BE2C (cell line): ENCODE data around the gene WNT9B.

ENCODE experiments used
- DNase-seq: peaks from one replicate; pipeline ENCODE4 v3.0.0-alpha.2; 2020
- H3K27me3 ChIP-seq: fragments of 250-450 bp; sonication (Bioruptor Pico); 2 replicates; pipeline ENCODE4 v1.5.1; 2020; ENCODE audit warnings: mild to moderate bottlenecking
- H3K36me3 ChIP-seq: fragments of 250-450 bp; sonication (Bioruptor Pico); 2 replicates; pipeline ENCODE4 v1.5.1; 2020; ENCODE audit warnings: mild to moderate bottlenecking
- H3K4me1 ChIP-seq: fragments of 250-450 bp; sonication (Bioruptor Pico); 2 replicates; pipeline ENCODE4 v1.5.1; 2020
- H3K4me3 ChIP-seq: 2 replicates; pipeline ENCODE4 v1.5.1; 2011; ENCODE audit warnings: low read depth, low read length
- H3K9me3 ChIP-seq: fragments of 250-450 bp; sonication (Bioruptor Pico); 2 replicates; pipeline ENCODE4 v1.5.1; 2020
- TF ChIP-seq, protein P1 (sequence below): IDR thresholded peaks from 2 replicates; pipeline ENCODE4 v1.5.1; 2012; ENCODE audit warnings: mild to moderate bottlenecking, low read depth, low read length

Gene WNT9B

DNA sequence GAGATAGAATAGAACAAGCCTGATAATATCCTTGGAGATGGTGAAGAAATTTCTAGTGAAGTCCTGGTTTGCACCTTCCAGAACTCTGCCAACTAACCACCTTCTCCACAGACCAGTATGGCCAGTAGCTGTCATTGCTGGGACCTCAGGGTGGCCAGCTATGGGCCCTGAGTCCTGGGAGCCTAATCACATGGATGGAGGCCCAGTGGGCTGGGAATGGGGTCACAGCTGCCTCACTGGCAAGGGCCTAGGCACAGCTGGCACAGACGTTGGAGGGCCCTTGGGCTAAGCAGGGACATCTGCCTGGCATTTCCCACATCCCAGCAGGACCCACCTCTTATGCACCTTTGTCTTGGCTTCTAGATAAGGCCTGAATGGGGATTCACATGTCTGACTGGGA, 25.3 kb upstream of the WNT9B start:
- TF ChIP-seq, protein P1, sequence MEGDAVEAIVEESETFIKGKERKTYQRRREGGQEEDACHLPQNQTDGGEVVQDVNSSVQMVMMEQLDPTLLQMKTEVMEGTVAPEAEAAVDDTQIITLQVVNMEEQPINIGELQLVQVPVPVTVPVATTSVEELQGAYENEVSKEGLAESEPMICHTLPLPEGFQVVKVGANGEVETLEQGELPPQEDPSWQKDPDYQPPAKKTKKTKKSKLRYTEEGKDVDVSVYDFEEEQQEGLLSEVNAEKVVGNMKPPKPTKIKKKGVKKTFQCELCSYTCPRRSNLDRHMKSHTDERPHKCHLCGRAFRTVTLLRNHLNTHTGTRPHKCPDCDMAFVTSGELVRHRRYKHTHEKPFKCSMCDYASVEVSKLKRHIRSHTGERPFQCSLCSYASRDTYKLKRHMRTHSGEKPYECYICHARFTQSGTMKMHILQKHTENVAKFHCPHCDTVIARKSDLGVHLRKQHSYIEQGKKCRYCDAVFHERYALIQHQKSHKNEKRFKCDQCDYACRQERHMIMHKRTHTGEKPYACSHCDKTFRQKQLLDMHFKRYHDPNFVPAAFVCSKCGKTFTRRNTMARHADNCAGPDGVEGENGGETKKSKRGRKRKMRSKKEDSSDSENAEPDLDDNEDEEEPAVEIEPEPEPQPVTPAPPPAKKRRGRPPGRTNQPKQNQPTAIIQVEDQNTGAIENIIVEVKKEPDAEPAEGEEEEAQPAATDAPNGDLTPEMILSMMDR: no peak
- Histone ChIP-seq H3K4me1 (no peaks in the 10 kb centered on the region), H3K4me3 (no peak overlapping the region), H3K27me3 (no peaks in the 10 kb centered on the region), H3K36me3 (no peaks in the 10 kb centered on the region), H3K9me3 (no peaks in the 10 kb centered on the region)
- DNase-seq: no peak

DNA sequence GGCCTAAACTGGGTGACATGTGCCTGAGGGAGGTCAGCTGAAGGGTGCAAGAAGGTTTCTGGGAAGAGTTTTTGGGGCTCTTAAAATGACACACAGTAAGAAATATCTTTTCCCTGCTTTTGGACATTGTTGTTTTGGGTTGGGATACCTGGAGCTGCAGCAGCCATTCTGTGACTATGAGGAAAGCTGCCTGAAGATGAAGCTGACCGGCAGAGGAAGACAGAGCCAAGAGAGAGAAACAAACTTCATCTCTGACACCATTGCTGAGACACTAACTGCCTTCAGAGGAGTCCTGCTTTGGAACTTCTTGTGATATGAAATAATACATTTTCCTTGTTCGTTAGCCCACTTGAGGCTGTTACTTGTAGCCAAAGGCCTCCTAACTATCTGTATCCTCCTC, 24.1 kb upstream of the WNT9B start:
- H3K27me3 ChIP-seq: no peaks in the 10 kb centered on the region
- H3K36me3 ChIP-seq: no peaks in the 10 kb centered on the region
- TF ChIP-seq, protein P1: no peak
- H3K9me3 ChIP-seq: no peaks in the 10 kb centered on the region
- H3K4me1 ChIP-seq: no peaks in the 10 kb centered on the region
- H3K4me3 ChIP-seq: no peak overlapping the region
- DNase-seq: no peak

- no peaks in the 10 kb centered on the region for H3K9me3 ChIP-seq
- no peaks in the 10 kb centered on the region for H3K4me1 ChIP-seq
- H3K27me3 ChIP-seq: no peaks in the 10 kb centered on the region
- TF ChIP-seq, protein P1: no peak
- H3K4me3 ChIP-seq: no peak overlapping the region
- DNase-seq: no peak
- no peaks in the 10 kb centered on the region for H3K36me3 ChIP-seq
These were observed 19.6 kb upstream of the WNT9B start for GRCh38 chr17:46831573-46832330.

- H3K36me3 ChIP-seq: no peaks in the 10 kb centered on the region
- H3K9me3 ChIP-seq: no peaks in the 10 kb centered on the region
- no peak for DNase-seq
- no peaks in the 10 kb centered on the region for H3K27me3 ChIP-seq
- TF ChIP-seq, protein P1: no peak
- H3K4me3 ChIP-seq: no peak overlapping the region
- H3K4me1 ChIP-seq: no peaks in the 10 kb centered on the region
These were observed 19.0 kb upstream of the WNT9B start for GRCh38 chr17:46832331-46832821.

DNA sequence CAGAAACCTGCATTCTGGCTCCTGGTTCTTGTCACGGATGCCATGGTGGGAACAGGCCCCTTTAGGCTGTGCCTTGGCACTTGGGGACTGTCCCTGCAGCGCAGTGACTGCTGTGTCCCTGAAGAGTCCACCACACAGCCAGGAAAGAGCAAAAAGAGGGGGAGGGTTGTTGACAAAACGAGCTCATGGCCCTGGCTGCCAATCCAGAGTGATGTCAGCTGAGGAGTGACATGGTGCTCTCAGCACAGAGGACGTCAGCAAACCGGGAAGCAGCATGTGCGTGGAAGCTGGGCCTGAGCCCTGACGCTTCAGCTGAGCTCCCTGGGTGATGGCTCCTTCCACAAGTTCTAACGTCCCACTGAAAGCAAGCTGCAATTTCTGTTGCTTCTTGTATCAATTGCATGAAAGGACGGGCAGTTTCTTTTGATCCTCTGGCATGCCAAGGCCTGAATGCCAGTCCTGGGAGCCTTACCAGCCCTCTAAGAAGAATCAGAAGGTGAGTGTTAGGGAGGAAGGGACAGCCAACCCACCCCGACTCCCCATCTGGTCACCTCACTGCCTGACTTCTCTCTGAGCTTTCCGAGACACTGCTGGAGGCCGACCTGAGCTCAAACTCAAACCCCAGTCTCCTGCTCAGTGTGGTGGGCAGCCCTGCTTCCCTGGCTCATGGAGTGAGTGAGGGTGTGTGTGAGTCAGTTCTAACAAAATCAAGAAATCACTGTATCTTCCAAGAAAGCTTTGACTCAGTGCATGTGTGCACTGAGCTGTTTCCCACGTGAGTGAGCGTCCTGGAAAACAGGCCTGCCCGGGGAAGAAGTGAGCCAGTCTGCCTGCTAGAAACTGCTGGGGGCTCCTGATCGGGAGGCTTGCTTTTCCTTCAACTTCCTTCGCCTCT, 18.2 kb upstream of the WNT9B start:
- Histone ChIP-seq H3K4me3 (no peak overlapping the region), H3K4me1 (no peaks in the 10 kb centered on the region), H3K27me3 (no peaks in the 10 kb centered on the region), H3K36me3 (no peaks in the 10 kb centered on the region), H3K9me3 (no peaks in the 10 kb centered on the region)
- no peak for DNase-seq
- TF ChIP-seq, protein P1: no peak
